NCI-H1048 (cell line): ENCODE measurements around the gene YBX1.

Experiments used
- DNase-seq: peaks from one replicate; lab custom pipeline; 2025; lab: John Stamatoyannopoulos, UW

The YBX1 gene

GRCh38 chr1:42735477-42736105 lies 53.4 kb downstream of the YBX1 start:
- no peak for DNase-seq

- DNase-seq: no peak
Measured at GRCh38 chr1:42736152-42736551, 53.9 kb downstream of the YBX1 start.

- DNase-seq: no peak
Measured at GRCh38 chr1:42736571-42737200, 54.5 kb downstream of the YBX1 start.

GRCh38 chr1:42737257-42737656 lies 55.0 kb downstream of the YBX1 start:
- DNase-seq: no peak

GRCh38 chr1:42737986-42738677 lies 55.9 kb downstream of the YBX1 start:
- no peak for DNase-seq

- DNase-seq: no peak
Measured at GRCh38 chr1:42738678-42739226, 56.5 kb downstream of the YBX1 start.

GRCh38 chr1:42739753-42740700 lies 57.8 kb downstream of the YBX1 start, which contains the start of gene CLDN19:
CLDN19 (minus strand) TSS chr1:42740236; CDS start chr1:42740063, 173 bp downstream.
- DNase-seq: no peak

GRCh38 chr1:42740851-42741580 lies 58.8 kb downstream of the YBX1 start:
- DNase-seq: no peak

GRCh38 chr1:42741706-42742105 lies 59.5 kb downstream of the YBX1 start:
- no peak for DNase-seq

GRCh38 chr1:42742141-42742540 lies 59.9 kb downstream of the YBX1 start:
- no peak for DNase-seq

- no peak for DNase-seq
Measured at GRCh38 chr1:42742617-42743316, 60.5 kb downstream of the YBX1 start.

- no peak for DNase-seq
Measured at GRCh38 chr1:42743317-42744147, 61.3 kb downstream of the YBX1 start.

GRCh38 chr1:42744148-42744413 lies 61.9 kb downstream of the YBX1 start:
- DNase-seq: no peak

GRCh38 chr1:42745851-42746250 lies 63.6 kb downstream of the YBX1 start:
- no peak for DNase-seq

- DNase-seq: no peak
Measured at GRCh38 chr1:42746436-42747105, 64.4 kb downstream of the YBX1 start.

- DNase-seq: no peak
Measured at GRCh38 chr1:42747125-42747524, 64.9 kb downstream of the YBX1 start.

- DNase-seq: no peak
Measured at GRCh38 chr1:42748021-42748420, 65.8 kb downstream of the YBX1 start.

- DNase-seq: no peak
Measured at GRCh38 chr1:42748461-42749410, 66.5 kb downstream of the YBX1 start.
